Thoracic aorta (tissue), 2 donors: ENCODE results near the gene NOL4L. TPM values are rescaled to one million over a fixed set of nuclear protein-coding genes. Genes with fewer than 3 reads are reported as not detected.
"Not testable (repeated sequence)": the region's sequence is repeated elsewhere in the genome, so short reads cannot be mapped to it uniquely, and the experiment has no call there.

Experiments
- ATAC-seq: fragments of 150-250 bp; one replicate; pipeline ENCODE4 v1.8.0; 2017; ENCODE audit warnings: low read depth; ENCODE audit not compliant: insufficient number of reproducible peaks, low FRiP score
- DNase-seq: peaks from one replicate; pipeline ENCODE4 v3.0.0-alpha.2; 2020; ENCODE audit warnings: low spot score
- H3K27ac ChIP-seq, 2 donors: fragments of 200-600 bp; sonication (generic); 1 replicate in 1 of 2; 2 replicates in 1 of 2; pipeline ENCODE4 v1.5.1; 2016; ENCODE audit warnings: mild to moderate bottlenecking in 2 of 2, moderate library complexity in 2 of 2
- H3K27me3 ChIP-seq: fragments of 200-600 bp; sonication (generic); replicated peaks from 2 replicates; pipeline ENCODE4 v1.6.0; 2016; ENCODE audit warnings: mild to moderate bottlenecking; ENCODE audit not compliant: insufficient read depth
- H3K36me3 ChIP-seq: fragments of 200-600 bp; sonication (generic); one replicate; pipeline ENCODE4 v1.5.1; 2016
- H3K4me1 ChIP-seq, 2 donors: fragments of 200-600 bp; sonication (generic); 1 replicate in 1 of 2; 2 replicates in 1 of 2; pipeline versions ENCODE4 v1.5.1 to v1.6.0; 2016; ENCODE audit warnings: low read depth in 2 of 2, mild to moderate bottlenecking in 1 of 2; ENCODE audit not compliant: control insufficient read depth in 1 of 2
- H3K4me3 ChIP-seq: fragments of 200-600 bp; sonication (generic); 2 replicates; pipeline ENCODE4 v1.5.1; 2016; ENCODE audit warnings: mild to moderate bottlenecking
- H3K9me3 ChIP-seq: fragments of 200-600 bp; sonication (generic); 2 replicates; pipeline ENCODE4 v1.5.1; 2016
- total RNA-seq, 2 donors: library from RNA; depleted of rRNA; stranded (reverse); fragments of >200 nt; gene quantifications; one replicate each; pipeline versions ENCODE4 v1.1.0 to v1.2.3, GENCODE V29; 2016
- TF ChIP-seq, protein P1 (sequence below): fragments of 200-600 bp; sonication (generic); IDR thresholded peaks from one replicate; pipeline ENCODE4 v1.5.1; 2019; ENCODE audit warnings: antibody characterized with exemption

Gene NOL4L
- total RNA-seq, 2 donors from 2014 or later: 17.5 to 23.7 TPM

DNA sequence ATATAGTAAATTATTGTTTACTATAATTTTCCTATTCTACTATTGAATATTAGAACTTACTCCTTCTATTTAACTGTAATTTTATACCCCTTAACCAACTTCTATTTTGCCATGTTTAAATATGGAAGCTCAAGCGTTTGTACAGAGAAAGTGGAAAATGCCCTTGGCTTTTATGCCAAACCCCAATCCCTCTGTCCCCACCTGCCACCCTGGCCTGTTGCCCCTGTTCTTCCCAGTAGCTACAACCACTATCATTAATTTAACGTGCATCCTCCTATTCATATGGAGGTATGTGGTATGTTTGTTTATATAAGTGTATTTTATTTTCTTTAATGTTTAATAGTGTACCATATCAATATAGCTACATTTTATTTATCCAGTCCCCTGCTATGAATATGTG, 168.9 kb downstream of the NOL4L start:
- H3K9me3 ChIP-seq: no peaks in the 10 kb centered on the region
- TF ChIP-seq, protein P1, sequence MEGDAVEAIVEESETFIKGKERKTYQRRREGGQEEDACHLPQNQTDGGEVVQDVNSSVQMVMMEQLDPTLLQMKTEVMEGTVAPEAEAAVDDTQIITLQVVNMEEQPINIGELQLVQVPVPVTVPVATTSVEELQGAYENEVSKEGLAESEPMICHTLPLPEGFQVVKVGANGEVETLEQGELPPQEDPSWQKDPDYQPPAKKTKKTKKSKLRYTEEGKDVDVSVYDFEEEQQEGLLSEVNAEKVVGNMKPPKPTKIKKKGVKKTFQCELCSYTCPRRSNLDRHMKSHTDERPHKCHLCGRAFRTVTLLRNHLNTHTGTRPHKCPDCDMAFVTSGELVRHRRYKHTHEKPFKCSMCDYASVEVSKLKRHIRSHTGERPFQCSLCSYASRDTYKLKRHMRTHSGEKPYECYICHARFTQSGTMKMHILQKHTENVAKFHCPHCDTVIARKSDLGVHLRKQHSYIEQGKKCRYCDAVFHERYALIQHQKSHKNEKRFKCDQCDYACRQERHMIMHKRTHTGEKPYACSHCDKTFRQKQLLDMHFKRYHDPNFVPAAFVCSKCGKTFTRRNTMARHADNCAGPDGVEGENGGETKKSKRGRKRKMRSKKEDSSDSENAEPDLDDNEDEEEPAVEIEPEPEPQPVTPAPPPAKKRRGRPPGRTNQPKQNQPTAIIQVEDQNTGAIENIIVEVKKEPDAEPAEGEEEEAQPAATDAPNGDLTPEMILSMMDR: no peak
- H3K27me3 ChIP-seq: no peaks in the 10 kb centered on the region
- no peak overlapping the region for H3K27ac ChIP-seq
- DNase-seq (no peak), ATAC-seq (no peak)
- peaks cover 11 to 14% of the 10 kb centered on the region in 2 donors for H3K4me1 ChIP-seq
- no peak overlapping the region for H3K4me3 ChIP-seq
- no peaks in the 10 kb centered on the region for H3K36me3 ChIP-seq

DNA sequence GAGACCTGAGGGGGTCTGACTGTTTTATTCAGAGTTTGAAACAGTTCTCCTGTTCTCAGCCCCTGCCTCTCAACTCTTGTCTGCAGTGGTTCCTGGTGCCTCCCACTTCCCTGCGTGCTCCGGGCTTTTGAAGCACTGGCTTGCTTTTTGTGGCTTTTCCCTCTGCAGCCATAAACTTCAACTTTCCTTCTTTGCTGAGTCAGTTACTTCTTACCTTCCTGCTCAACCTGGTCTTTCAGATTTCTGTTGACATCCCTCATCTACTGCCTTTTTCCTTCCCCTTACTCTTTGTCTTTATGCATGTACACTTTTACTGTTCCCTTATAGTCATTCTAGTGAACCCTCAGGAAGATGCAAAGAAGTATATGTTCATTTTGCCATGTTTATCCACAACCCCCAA, 169.6 kb downstream of the NOL4L start:
- H3K36me3 ChIP-seq: no peaks in the 10 kb centered on the region
- peaks cover 11 to 14% of the 10 kb centered on the region in 2 donors for H3K4me1 ChIP-seq
- no peaks in the 10 kb centered on the region for H3K27me3 ChIP-seq
- H3K9me3 ChIP-seq: no peaks in the 10 kb centered on the region
- ATAC-seq (no peak), DNase-seq (no peak)
- TF ChIP-seq, protein P1: no peak
- no peak overlapping the region for H3K4me3 ChIP-seq
- H3K27ac ChIP-seq: no peak overlapping the region

DNA sequence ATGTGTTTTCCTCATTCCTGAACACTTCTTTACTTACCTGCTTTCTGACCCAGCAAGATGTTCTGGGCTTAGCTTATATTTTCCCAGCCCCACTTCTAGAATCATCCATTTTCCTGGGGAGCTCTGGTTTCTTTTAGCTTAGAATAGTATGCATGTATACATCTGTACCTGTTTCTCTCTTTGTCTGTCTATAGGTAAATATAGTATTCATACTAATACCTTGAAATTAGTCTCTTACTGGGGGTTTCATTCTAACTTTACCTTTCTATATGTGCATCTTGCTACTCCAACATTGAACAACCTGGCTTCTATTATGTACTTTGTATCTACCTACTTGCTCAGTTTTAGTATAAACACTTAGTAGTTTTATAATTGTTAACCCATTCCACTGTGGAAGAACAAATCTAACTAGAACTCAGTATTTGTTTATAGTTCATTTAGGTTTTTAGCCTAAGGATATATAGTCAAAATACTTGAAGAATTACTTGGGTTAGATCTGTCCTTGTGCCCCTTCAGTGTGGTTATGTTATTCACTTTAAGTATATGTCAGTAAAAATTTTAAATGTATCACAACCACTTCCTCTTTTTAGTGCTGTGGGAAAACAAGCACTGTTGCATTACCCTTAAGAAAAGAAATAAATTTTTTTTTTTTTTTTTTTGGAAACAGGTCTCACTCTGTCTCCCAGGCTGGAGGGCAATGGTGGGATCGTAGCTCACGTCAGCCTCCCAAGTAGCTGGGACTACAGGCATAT, 173.0 kb downstream of the NOL4L start:
- Histone ChIP-seq H3K27ac (no peak overlapping the region), H3K4me3 (no peak overlapping the region), H3K4me1 (peaks cover 11 to 20% of the 10 kb centered on the region in 2 donors), H3K9me3 (no peaks in the 10 kb centered on the region), H3K36me3 (no peaks in the 10 kb centered on the region), H3K27me3 (no peaks in the 10 kb centered on the region)
- no peak for ATAC-seq
- TF ChIP-seq, protein P1: no peak
- no peak for DNase-seq

DNA sequence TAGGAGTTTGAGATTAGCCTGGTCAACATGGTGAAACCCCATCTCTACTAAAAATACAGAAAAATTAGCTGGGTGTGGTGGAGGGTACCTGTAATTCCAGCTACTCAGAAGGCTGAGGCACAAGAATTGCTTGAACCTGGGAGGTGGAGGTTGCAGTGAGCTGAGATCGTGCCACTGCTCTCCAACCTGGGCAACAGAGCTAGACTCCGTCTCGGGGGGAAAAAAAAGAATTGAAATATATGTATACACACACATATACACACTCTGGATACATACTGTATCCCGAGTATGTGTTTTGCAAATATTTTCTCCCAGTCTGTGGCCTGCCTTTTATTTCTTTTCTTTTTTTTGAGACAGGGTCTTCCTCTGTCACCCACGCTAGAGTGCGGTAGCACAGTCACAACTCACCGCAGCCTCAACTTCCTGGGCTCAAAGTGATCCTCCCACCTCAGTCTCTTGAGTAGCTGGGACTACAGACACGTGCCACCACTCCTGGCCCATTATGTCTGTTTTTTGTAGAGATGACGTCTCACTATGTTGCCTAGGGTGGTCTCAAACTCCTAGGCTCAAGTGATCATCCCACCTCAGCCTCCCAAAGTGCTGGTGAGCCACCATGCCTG, 177.9 kb downstream of the NOL4L start:
- H3K27me3 ChIP-seq, H3K27ac ChIP-seq, H3K4me3 ChIP-seq, H3K4me1 ChIP-seq, DNase-seq, H3K9me3 ChIP-seq, ATAC-seq, H3K36me3 ChIP-seq: not testable (repeated sequence)

DNA sequence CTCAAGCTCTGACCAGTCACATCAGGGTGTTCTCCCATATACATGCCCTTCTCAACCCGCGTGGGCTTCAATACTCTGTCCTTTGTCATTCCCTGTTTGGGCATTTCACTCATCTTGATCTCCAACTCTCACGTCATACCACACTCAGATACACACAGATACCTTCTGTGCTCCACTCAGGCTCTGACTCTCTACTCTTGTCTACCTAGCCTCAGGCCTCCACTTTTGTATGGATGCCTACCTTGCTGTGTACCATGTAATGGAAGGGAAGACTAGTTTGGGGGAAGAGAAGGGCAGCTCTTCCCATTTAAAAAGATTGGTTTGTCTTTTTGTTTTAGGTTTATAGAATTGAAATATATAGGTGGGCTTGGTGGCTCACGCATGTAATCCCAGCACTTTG, 178.4 kb downstream of the NOL4L start:
- TF ChIP-seq, protein P1: no peak

More for the DNA sequence above, 178.4 kb downstream of the NOL4L start:
- Histone ChIP-seq H3K27ac (no peak overlapping the region), H3K4me3 (no peak overlapping the region), H3K4me1 (peaks cover 0 to 6% of the 10 kb centered on the region in 2 donors), H3K9me3 (no peaks in the 10 kb centered on the region), H3K27me3 (no peaks in the 10 kb centered on the region), H3K36me3 (no peaks in the 10 kb centered on the region)
- no peak for DNase-seq
- no peak for ATAC-seq
